HepG2 (cell line): Measurements from ENCODE around the gene TECTB. TPM values are rescaled to one million over a fixed set of nuclear protein-coding genes. Genes with fewer than 3 reads are reported as not detected.

Source experiments
- ATAC-seq: fragments of 200-7000 bp; cut with Tn5 transposase; 3 replicates; pipeline ENCODE4 v1.9.1; 2020; ENCODE audit warnings: mild to moderate bottlenecking, moderate library complexity
- BruUV-seq: library from RNA; stranded (reverse); fragments of 400-500 nt; replicated peaks from 2 replicates; lab custom pipeline; 2021; lab: Mats Ljungman, UMichigan
- CTCF ChIA-PET: fragments of 300-600 bp; formaldehyde crosslinking; extraction: SDS; loops from one replicate; lab custom pipeline; 2021; ENCODE audit warnings: low total read pairs, inconsistent platforms, low intra/inter-chr PET ratio; lab: Yijun Ruan, JAX
- POLR2A ChIA-PET: fragments of 350-600 bp; sonication (Branson Sonifier 250); formaldehyde crosslinking; loops from one replicate; lab custom pipeline; 2020; ENCODE audit warnings: antibody characterized with exemption, inconsistent platforms; lab: Yijun Ruan, JAX
- DNase-seq: peaks from one replicate; pipeline ENCODE4 v3.0.0-alpha.2; 2015; ENCODE audit warnings: low spot score
- FAIRE-seq: peaks from 3 replicates; lab custom pipeline; 2011; peaks lifted over from hg19 to GRCh38; lab: Jason Lieb, UNC
- H2AFZ ChIP-seq: one replicate; pipeline ENCODE4 v1.6.1; 2011; ENCODE audit warnings: low read length, inconsistent platforms
- H3K27ac ChIP-seq: fragments of 300-600 bp; 3 replicates; pipeline ENCODE4 v1.8.0; 2011; ENCODE audit warnings: mixed run types, mild to moderate bottlenecking, mixed read lengths, low read length, inconsistent platforms; ENCODE audit not compliant: insufficient read depth; ENCODE audit errors: extremely low read length
- H3K27me3 ChIP-seq, 2 experiments: fragments of 200-600 bp in 1 of 2; 2 replicates in 1 of 2; 3 replicates in 1 of 2; pipeline versions ENCODE4 v1.6.0 to v1.8.0; 2011; ENCODE audit warnings: low read length in 2 of 2, mild to moderate bottlenecking in 2 of 2, moderate library complexity in 2 of 2, inconsistent platforms in 1 of 2; ENCODE audit not compliant: insufficient read depth in 2 of 2, control insufficient read depth in 1 of 2
- H3K36me3 ChIP-seq, 2 experiments: fragments of 200-600 bp in 1 of 2; replicated peaks in 1 of 2; 2 replicates in 1 of 2; 3 replicates in 1 of 2; pipeline versions ENCODE4 v1.5.1 to v1.8.0; 2011; ENCODE audit warnings: low read length in 2 of 2, inconsistent platforms in 1 of 2; ENCODE audit not compliant: insufficient read depth in 2 of 2, control insufficient read depth in 1 of 2
- H3K4me1 ChIP-seq: 2 replicates; pipeline ENCODE4 v1.5.1; 2012; ENCODE audit warnings: low read length, inconsistent platforms; ENCODE audit not compliant: insufficient read depth
- H3K4me2 ChIP-seq: 2 replicates; pipeline ENCODE4 v1.6.0; 2011; ENCODE audit warnings: low read depth, low read length, inconsistent platforms
- H3K4me3 ChIP-seq, 3 experiments: fragments of 200-600 bp in 1 of 3; sonication (generic), shearing (Covaris generic) in 1 of 3; replicated peaks in 1 of 3; 2 replicates each; pipeline ENCODE4 v1.5.1; 2011 to 2016; ENCODE audit warnings: low read length in 3 of 3, inconsistent platforms in 2 of 3, low read depth in 2 of 3, mild to moderate bottlenecking in 2 of 3, control low read depth in 1 of 3, mixed read lengths in 1 of 3; ENCODE audit not compliant: insufficient read depth in 1 of 3
- H3K79me2 ChIP-seq: one replicate; pipeline ENCODE4 v1.6.1; 2011; ENCODE audit warnings: low read length, inconsistent platforms; ENCODE audit not compliant: insufficient read depth
- H3K9ac ChIP-seq: 2 replicates; pipeline ENCODE4 v1.6.0; 2011; ENCODE audit warnings: mild to moderate bottlenecking, low read depth, low read length, inconsistent platforms; ENCODE audit not compliant: insufficient read depth
- H3K9me3 ChIP-seq: 2 replicates; pipeline ENCODE4 v1.5.1; 2012; ENCODE audit warnings: mild to moderate bottlenecking, low read length
- H4K20me1 ChIP-seq: 2 replicates; pipeline ENCODE4 v1.6.0; 2011; ENCODE audit warnings: inconsistent platforms, mild to moderate bottlenecking, low read length, moderate library complexity; ENCODE audit not compliant: insufficient read depth
- NFYC ChIP-seq: IDR thresholded peaks from 2 replicates; pipeline ENCODE4 v1.6.1; 2016; ENCODE audit warnings: missing genetic modification reagents, missing compliant biosample characterization
- PCBP2 ChIP-seq: fragments of 200-400 bp; formaldehyde crosslinking; optimal IDR thresholded peaks from 2 replicates; pipeline ENCODE3; 2018; ENCODE audit warnings: low read length, low read depth; ENCODE audit not compliant: poor library complexity, severe bottlenecking
- RXRB ChIP-seq: IDR thresholded peaks from 2 replicates; pipeline ENCODE4 v1.6.1; 2016; ENCODE audit warnings: borderline replicate concordance, missing genetic modification reagents, missing compliant biosample characterization
- ZIK1 ChIP-seq: sonication (generic); formaldehyde crosslinking; IDR thresholded peaks from 2 replicates; pipeline ENCODE4 v1.5.0; 2020; ENCODE audit warnings: mild to moderate bottlenecking, low read depth, missing genetic modification reagents, borderline replicate concordance
- ZNF329 ChIP-seq: sonication (generic); formaldehyde crosslinking; IDR thresholded peaks from 2 replicates; pipeline ENCODE4 v1.9.0; 2021; ENCODE audit warnings: low read depth, mild to moderate bottlenecking, missing genetic modification reagents
- ZSCAN29 ChIP-seq: sonication (generic); formaldehyde crosslinking; conservative IDR thresholded peaks from 2 replicates; pipeline ENCODE4 v1.4.0; 2020; ENCODE audit warnings: mild to moderate bottlenecking, missing genetic modification reagents
- WGBS: methylation state at CpG from one replicate; pipeline ENCODE4 v1.1.6; 2017; ENCODE audit warnings: low lambda C conversion rate; 5-methylcytosine and 5-hydroxymethylcytosine counted together
- in situ Hi-C: cut with HindIII; loops from 2 replicates; pipeline ENCODE4 v1.10.0; 2017; ENCODE audit warnings: low pct_unique_long_range_greater_than_20kb; ENCODE audit not compliant: extremely low pct_ligation_motif_present
- intact Hi-C: fragments of 100-400 bp; cut with micrococcal nuclease; formaldehyde crosslinking; loops from one replicate; pipeline ENCODE4 v1.10.0; 2022; ENCODE audit not compliant: unreplicated experiment
- polyA plus RNA-seq, 8 experiments: library from polyadenylated mRNA; depleted of rRNA in 3 of 8; stranded (reverse) in 7 of 8; unstranded in 1 of 8; fragments of >200 nt; fragmentation: Illumina TruSeq in 4 of 8; extraction: Trizol in 4 of 8; gene quantifications; 2 replicates each; pipeline versions ENCODE4 v1.2.1 to v1.2.3, GENCODE V29; 2011 to 2016; ENCODE audit warnings: low read depth in 4 of 8, missing spikeins in 1 of 8, mixed read lengths in 1 of 8; ENCODE audit not compliant: insufficient read depth in 1 of 8
- total RNA-seq, 5 experiments: library from RNA; depleted of rRNA; stranded (reverse); fragments of >200 nt; fragmentation: Illumina TruSeq; extraction: Trizol; gene quantifications; 2 replicates each; pipeline ENCODE4 v1.2.3, GENCODE V29; 2016; ENCODE audit warnings: low read depth in 1 of 5
- TF ChIP-seq, protein P1 (sequence below): sonication (generic); formaldehyde crosslinking; IDR thresholded peaks from 2 replicates; pipeline ENCODE4 v1.4.0; 2020; ENCODE audit warnings: mild to moderate bottlenecking, low read depth, missing genetic modification reagents

The TECTB gene
- total and polyA plus RNA-seq, 2 of the 13 experiments (the other 11 are each of a cell fraction or from before 2014, with no cell fraction given) = 0.78 to 1.8 TPM

DNA sequence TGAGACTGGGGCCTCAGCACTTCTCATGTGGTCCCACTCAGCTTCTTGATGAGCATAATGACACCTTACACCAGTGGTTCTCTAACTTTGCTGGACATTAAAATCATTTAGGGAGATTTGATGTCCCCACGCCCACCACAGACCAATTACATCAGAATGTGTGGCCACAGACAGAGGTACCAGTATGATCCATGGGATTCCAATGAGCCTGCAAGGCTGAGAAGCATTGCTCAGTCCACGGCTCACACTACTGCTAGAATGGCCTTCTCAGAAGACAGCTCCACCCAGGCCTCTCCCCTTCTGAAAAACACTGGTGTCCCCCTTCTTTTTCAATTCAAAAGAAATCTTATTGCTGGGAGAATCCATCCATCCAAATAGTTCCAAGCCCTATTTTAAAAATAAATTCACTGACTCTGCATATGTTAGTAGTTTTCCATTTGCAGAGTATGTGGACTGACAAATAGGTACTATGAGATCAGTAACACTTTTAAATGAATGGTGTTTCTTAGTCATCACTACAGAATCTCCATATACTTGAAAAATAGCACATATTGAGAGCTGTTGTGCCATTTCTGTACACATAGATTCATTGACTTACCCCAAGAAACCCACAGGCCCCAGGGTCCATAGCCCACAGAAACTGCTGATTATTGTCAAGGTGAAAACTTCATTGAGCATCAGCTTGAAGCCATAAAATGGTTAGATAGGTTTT is 34.5 kb upstream of the TECTB start:
- H3K9ac ChIP-seq = no peak overlapping the region
- no peaks in the 10 kb centered on the region for H3K4me1 ChIP-seq
- no peaks in the 10 kb centered on the region for H4K20me1 ChIP-seq
- CTCF ChIA-PET = no interaction called here
- H3K27ac ChIP-seq = no peak overlapping the region
- ATAC-seq (no peak), DNase-seq (no peak)
- H3K79me2 ChIP-seq = no peaks in the 10 kb centered on the region
- no peak overlapping the region for H3K4me3 ChIP-seq
- no peaks in the 10 kb centered on the region for H3K27me3 ChIP-seq
- intact Hi-C loops (no loop called here), in situ Hi-C loops (no loop called here)
- 95% methylated on average over 2 of the region's 2 CpGs for WGBS
- BruUV-seq = no TSS peak
- no peak overlapping the region for H2AFZ ChIP-seq
- no peak for TF ChIP-seq ZNF329 (CRISPR knock-in tag)
- TF ChIP-seq, protein P1, sequence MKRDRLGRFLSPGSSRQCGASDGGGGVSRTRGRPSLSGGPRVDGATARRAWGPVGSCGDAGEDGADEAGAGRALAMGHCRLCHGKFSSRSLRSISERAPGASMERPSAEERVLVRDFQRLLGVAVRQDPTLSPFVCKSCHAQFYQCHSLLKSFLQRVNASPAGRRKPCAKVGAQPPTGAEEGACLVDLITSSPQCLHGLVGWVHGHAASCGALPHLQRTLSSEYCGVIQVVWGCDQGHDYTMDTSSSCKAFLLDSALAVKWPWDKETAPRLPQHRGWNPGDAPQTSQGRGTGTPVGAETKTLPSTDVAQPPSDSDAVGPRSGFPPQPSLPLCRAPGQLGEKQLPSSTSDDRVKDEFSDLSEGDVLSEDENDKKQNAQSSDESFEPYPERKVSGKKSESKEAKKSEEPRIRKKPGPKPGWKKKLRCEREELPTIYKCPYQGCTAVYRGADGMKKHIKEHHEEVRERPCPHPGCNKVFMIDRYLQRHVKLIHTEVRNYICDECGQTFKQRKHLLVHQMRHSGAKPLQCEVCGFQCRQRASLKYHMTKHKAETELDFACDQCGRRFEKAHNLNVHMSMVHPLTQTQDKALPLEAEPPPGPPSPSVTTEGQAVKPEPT (CRISPR knock-in tag) = no peak
- no peak for TF ChIP-seq ZSCAN29
- no peak for TF ChIP-seq NFYC
- TF ChIP-seq PCBP2 = no peak
- TF ChIP-seq ZIK1 = no peak
- no peak for TF ChIP-seq RXRB (CRISPR knock-in tag)
- TF ChIP-seq, all 625 proteins: peak for 0
- Histone ChIP-seq H3K9me3 (peaks cover 23% of the 10 kb centered on the region), H3K36me3 (no peaks in the 10 kb centered on the region), H3K4me2 (no peak overlapping the region)
- FAIRE-seq = no peak
- POLR2A ChIA-PET = no interaction called here
